HepG2 (cell line): ENCODE measurements around the gene KRI1. TPM values are rescaled to one million over a fixed set of nuclear protein-coding genes. Genes with fewer than 3 reads are reported as not detected.
"Not testable (repeated sequence)": the region's sequence is repeated elsewhere in the genome, so short reads cannot be mapped to it uniquely, and the experiment has no call there.

Experiments
- ATAC-seq: fragments of 200-7000 bp; cut with Tn5 transposase; 3 replicates; pipeline ENCODE4 v1.9.1; 2020; ENCODE audit warnings: mild to moderate bottlenecking, moderate library complexity
- BruUV-seq: library from RNA; stranded (reverse); fragments of 400-500 nt; replicated peaks from 2 replicates; lab custom pipeline; 2021; lab: Mats Ljungman, UMichigan
- CTCF ChIA-PET: fragments of 300-600 bp; formaldehyde crosslinking; extraction: SDS; loops from one replicate; lab custom pipeline; 2021; ENCODE audit warnings: low total read pairs, inconsistent platforms, low intra/inter-chr PET ratio; lab: Yijun Ruan, JAX
- POLR2A ChIA-PET: fragments of 350-600 bp; sonication (Branson Sonifier 250); formaldehyde crosslinking; loops from one replicate; lab custom pipeline; 2020; ENCODE audit warnings: antibody characterized with exemption, inconsistent platforms; lab: Yijun Ruan, JAX
- DNase-seq: peaks from one replicate; pipeline ENCODE4 v3.0.0-alpha.2; 2015; ENCODE audit warnings: low spot score
- FAIRE-seq: peaks from 3 replicates; lab custom pipeline; 2011; peaks lifted over from hg19 to GRCh38; lab: Jason Lieb, UNC
- H2AFZ ChIP-seq: one replicate; pipeline ENCODE4 v1.6.1; 2011; ENCODE audit warnings: low read length, inconsistent platforms
- H3K27ac ChIP-seq: fragments of 300-600 bp; 3 replicates; pipeline ENCODE4 v1.8.0; 2011; ENCODE audit warnings: mixed run types, mild to moderate bottlenecking, mixed read lengths, low read length, inconsistent platforms; ENCODE audit not compliant: insufficient read depth; ENCODE audit errors: extremely low read length
- H3K27me3 ChIP-seq, 2 experiments: fragments of 200-600 bp in 1 of 2; 2 replicates in 1 of 2; 3 replicates in 1 of 2; pipeline versions ENCODE4 v1.6.0 to v1.8.0; 2011; ENCODE audit warnings: low read length in 2 of 2, mild to moderate bottlenecking in 2 of 2, moderate library complexity in 2 of 2, inconsistent platforms in 1 of 2; ENCODE audit not compliant: insufficient read depth in 2 of 2, control insufficient read depth in 1 of 2
- H3K36me3 ChIP-seq, 2 experiments: fragments of 200-600 bp in 1 of 2; replicated peaks in 1 of 2; 2 replicates in 1 of 2; 3 replicates in 1 of 2; pipeline versions ENCODE4 v1.5.1 to v1.8.0; 2011; ENCODE audit warnings: low read length in 2 of 2, inconsistent platforms in 1 of 2; ENCODE audit not compliant: insufficient read depth in 2 of 2, control insufficient read depth in 1 of 2
- H3K4me1 ChIP-seq: 2 replicates; pipeline ENCODE4 v1.5.1; 2012; ENCODE audit warnings: low read length, inconsistent platforms; ENCODE audit not compliant: insufficient read depth
- H3K4me2 ChIP-seq: 2 replicates; pipeline ENCODE4 v1.6.0; 2011; ENCODE audit warnings: low read depth, low read length, inconsistent platforms
- H3K4me3 ChIP-seq, 3 experiments: fragments of 200-600 bp in 1 of 3; sonication (generic), shearing (Covaris generic) in 1 of 3; replicated peaks in 1 of 3; 2 replicates each; pipeline ENCODE4 v1.5.1; 2011 to 2016; ENCODE audit warnings: low read length in 3 of 3, inconsistent platforms in 2 of 3, low read depth in 2 of 3, mild to moderate bottlenecking in 2 of 3, control low read depth in 1 of 3, mixed read lengths in 1 of 3; ENCODE audit not compliant: insufficient read depth in 1 of 3
- H3K79me2 ChIP-seq: one replicate; pipeline ENCODE4 v1.6.1; 2011; ENCODE audit warnings: low read length, inconsistent platforms; ENCODE audit not compliant: insufficient read depth
- H3K9ac ChIP-seq: 2 replicates; pipeline ENCODE4 v1.6.0; 2011; ENCODE audit warnings: mild to moderate bottlenecking, low read depth, low read length, inconsistent platforms; ENCODE audit not compliant: insufficient read depth
- H3K9me3 ChIP-seq: 2 replicates; pipeline ENCODE4 v1.5.1; 2012; ENCODE audit warnings: mild to moderate bottlenecking, low read length
- H4K20me1 ChIP-seq: 2 replicates; pipeline ENCODE4 v1.6.0; 2011; ENCODE audit warnings: inconsistent platforms, mild to moderate bottlenecking, low read length, moderate library complexity; ENCODE audit not compliant: insufficient read depth
- HNRNPLL ChIP-seq: fragments of 200-400 bp; formaldehyde crosslinking; IDR thresholded peaks from 2 replicates; pipeline ENCODE4 v1.6.1; 2017; ENCODE audit warnings: mild to moderate bottlenecking, low read depth, low read length; ENCODE audit not compliant: poor library complexity, severe bottlenecking
- THYN1 ChIP-seq: sonication (generic); formaldehyde crosslinking; IDR thresholded peaks from 2 replicates; pipeline ENCODE4 v1.8.1; 2023; ENCODE audit warnings: low read depth, mild to moderate bottlenecking, moderate library complexity, missing genetic modification reagents, borderline replicate concordance
- ZNF12 ChIP-seq: sonication (generic); formaldehyde crosslinking; IDR thresholded peaks from 2 replicates; pipeline ENCODE4 v1.5.0; 2020; ENCODE audit warnings: missing genetic modification reagents
- WGBS: methylation state at CpG from one replicate; pipeline ENCODE4 v1.1.6; 2017; ENCODE audit warnings: low lambda C conversion rate; 5-methylcytosine and 5-hydroxymethylcytosine counted together
- in situ Hi-C: cut with HindIII; loops from 2 replicates; pipeline ENCODE4 v1.10.0; 2017; ENCODE audit warnings: low pct_unique_long_range_greater_than_20kb; ENCODE audit not compliant: extremely low pct_ligation_motif_present
- intact Hi-C: fragments of 100-400 bp; cut with micrococcal nuclease; formaldehyde crosslinking; loops from one replicate; pipeline ENCODE4 v1.10.0; 2022; ENCODE audit not compliant: unreplicated experiment
- polyA plus RNA-seq, 8 experiments: library from polyadenylated mRNA; depleted of rRNA in 3 of 8; stranded (reverse) in 7 of 8; unstranded in 1 of 8; fragments of >200 nt; fragmentation: Illumina TruSeq in 4 of 8; extraction: Trizol in 4 of 8; gene quantifications; 2 replicates each; pipeline versions ENCODE4 v1.2.1 to v1.2.3, GENCODE V29; 2011 to 2016; ENCODE audit warnings: low read depth in 4 of 8, missing spikeins in 1 of 8, mixed read lengths in 1 of 8; ENCODE audit not compliant: insufficient read depth in 1 of 8
- total RNA-seq, 5 experiments: library from RNA; depleted of rRNA; stranded (reverse); fragments of >200 nt; fragmentation: Illumina TruSeq; extraction: Trizol; gene quantifications; 2 replicates each; pipeline ENCODE4 v1.2.3, GENCODE V29; 2016; ENCODE audit warnings: low read depth in 1 of 5
- TF ChIP-seq, protein P1 (sequence below): sonication (generic); formaldehyde crosslinking; IDR thresholded peaks from 2 replicates; pipeline ENCODE4 v1.5.0; 2020; ENCODE audit warnings: mild to moderate bottlenecking, missing genetic modification reagents

Gene KRI1
- total and polyA plus RNA-seq, 2 of the 13 experiments (the other 11 are each of a cell fraction or from before 2014, with no cell fraction given): 9.1 to 11.7 TPM

DNA sequence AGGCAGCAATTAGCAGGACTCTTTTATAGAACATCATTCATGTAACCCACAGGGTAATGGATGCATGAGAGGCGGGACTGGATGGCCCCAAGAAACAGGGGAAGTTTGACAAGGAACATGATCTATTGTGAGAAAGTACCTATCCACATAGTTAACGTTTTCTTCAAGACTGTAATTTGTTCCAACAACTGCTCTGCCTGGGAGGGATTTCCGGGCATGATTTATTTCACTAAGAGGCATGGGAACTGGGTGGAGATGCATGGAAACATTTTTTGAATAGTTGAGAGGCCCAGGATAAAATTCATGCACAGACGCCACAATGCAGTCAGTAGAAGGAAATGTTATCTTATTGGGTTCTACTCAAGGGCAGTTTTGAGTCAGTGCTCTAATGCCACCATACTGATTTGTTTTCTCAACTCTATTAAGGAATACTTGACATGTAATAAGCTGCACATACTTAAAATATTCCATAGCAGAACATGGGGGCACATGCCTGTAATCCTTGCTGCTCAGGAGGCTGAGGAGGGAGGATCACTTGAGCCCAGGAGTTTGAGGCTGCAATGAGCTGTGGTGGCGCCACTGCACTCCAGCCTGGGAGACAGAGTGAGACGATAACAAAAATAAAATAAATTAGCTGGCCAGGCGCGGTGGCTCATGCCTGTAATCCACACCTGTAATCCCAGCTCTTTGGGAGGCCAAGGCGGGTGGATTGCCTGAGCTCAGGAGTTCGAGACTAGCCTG is 32.0 kb downstream of the KRI1 start:
- in situ Hi-C loops: no loop called here
- POLR2A ChIA-PET: no interaction called here

DNA sequence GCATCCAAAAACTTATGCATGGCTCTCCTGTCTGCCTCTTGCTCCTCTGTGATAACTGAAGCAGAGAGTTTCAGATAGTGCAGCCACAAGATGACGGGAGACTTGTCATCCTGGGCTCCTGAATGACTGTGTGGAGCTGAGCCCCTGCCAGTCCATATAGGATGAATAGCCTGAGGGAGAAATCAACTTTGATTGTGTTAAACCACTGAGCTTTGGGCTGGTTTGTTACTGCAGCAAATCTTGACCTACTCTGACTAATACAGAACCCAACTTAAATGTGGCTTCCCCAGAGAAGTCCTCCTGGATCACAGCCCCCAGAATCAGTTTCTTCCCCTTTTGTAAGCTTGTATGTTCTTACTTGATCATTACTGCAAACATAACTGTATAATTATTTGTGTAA is 33.4 kb downstream of the KRI1 start:
- no peak overlapping the region for H2AFZ ChIP-seq
- TF ChIP-seq THYN1 (CRISPR knock-in tag): no peak
- peak; percentile 99 for TF ChIP-seq ZNF12 (CRISPR knock-in tag)
- TF ChIP-seq, all 625 proteins: peak for 1
- no peak overlapping the region for H3K27ac ChIP-seq
- POLR2A ChIA-PET: no interaction called here
- FAIRE-seq (no peak), DNase-seq (no peak), ATAC-seq (no peak)
- no peak overlapping the region for H3K9ac ChIP-seq
- H3K4me3 ChIP-seq: no peak overlapping the region
- BruUV-seq: no TSS peak
- H3K9me3 ChIP-seq: no peaks in the 10 kb centered on the region
- WGBS: 71% methylated on average over 1 of the region's 1 CpG
- peaks cover 1 to 5% of the 10 kb centered on the region in 2 experiments; a peak in 1 of 5 replicates for H3K27me3 ChIP-seq
- H3K79me2 ChIP-seq: no peaks in the 10 kb centered on the region
- H3K4me1 ChIP-seq: peaks cover 20% of the 10 kb centered on the region; the same call in 1 of the 2 replicates
- CTCF ChIA-PET: no interaction called here
- no peak overlapping the region for H3K4me2 ChIP-seq
- intact Hi-C loops: no loop called here
- in situ Hi-C loops: no loop called here
- no peaks in the 10 kb centered on the region for H4K20me1 ChIP-seq
- H3K36me3 ChIP-seq: no peaks in the 10 kb centered on the region

More for the DNA sequence above, 32.0 kb downstream of the KRI1 start:
- peaks cover 20% of the 10 kb centered on the region; the same call in 1 of the 2 replicates for H3K4me1 ChIP-seq
- DNase-seq: no peak
- 51% methylated on average over 10 of the region's 10 CpGs for WGBS
- no peaks in the 10 kb centered on the region for H3K79me2 ChIP-seq
- no peak overlapping the region for H3K9ac ChIP-seq
- H3K36me3 ChIP-seq: no peaks in the 10 kb centered on the region
- H3K4me2 ChIP-seq: no peak overlapping the region
- H3K27me3 ChIP-seq: peaks cover 1 to 14% of the 10 kb centered on the region in 2 experiments; a peak in 3 of 5 replicates
- H2AFZ ChIP-seq: no peak overlapping the region
- intact Hi-C loops: no loop called here
- TF ChIP-seq, protein P1, sequence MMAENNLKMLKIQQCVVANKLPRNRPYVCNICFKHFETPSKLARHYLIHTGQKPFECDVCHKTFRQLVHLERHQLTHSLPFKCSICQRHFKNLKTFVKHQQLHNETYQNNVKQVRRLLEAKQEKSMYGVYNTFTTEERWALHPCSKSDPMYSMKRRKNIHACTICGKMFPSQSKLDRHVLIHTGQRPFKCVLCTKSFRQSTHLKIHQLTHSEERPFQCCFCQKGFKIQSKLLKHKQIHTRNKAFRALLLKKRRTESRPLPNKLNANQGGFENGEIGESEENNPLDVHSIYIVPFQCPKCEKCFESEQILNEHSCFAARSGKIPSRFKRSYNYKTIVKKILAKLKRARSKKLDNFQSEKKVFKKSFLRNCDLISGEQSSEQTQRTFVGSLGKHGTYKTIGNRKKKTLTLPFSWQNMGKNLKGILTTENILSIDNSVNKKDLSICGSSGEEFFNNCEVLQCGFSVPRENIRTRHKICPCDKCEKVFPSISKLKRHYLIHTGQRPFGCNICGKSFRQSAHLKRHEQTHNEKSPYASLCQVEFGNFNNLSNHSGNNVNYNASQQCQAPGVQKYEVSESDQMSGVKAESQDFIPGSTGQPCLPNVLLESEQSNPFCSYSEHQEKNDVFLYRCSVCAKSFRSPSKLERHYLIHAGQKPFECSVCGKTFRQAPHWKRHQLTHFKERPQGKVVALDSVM (CRISPR knock-in tag): peak; percentile 83
- no peak for TF ChIP-seq HNRNPLL
- TF ChIP-seq, all 625 proteins: peak for 1
- BruUV-seq: no TSS peak
- no peaks in the 10 kb centered on the region for H3K9me3 ChIP-seq
- H3K27ac ChIP-seq: no peak overlapping the region
- FAIRE-seq (no peak), ATAC-seq (no peak)
- no peak overlapping the region for H3K4me3 ChIP-seq
- CTCF ChIA-PET: no interaction called here
- no peaks in the 10 kb centered on the region for H4K20me1 ChIP-seq

DNA sequence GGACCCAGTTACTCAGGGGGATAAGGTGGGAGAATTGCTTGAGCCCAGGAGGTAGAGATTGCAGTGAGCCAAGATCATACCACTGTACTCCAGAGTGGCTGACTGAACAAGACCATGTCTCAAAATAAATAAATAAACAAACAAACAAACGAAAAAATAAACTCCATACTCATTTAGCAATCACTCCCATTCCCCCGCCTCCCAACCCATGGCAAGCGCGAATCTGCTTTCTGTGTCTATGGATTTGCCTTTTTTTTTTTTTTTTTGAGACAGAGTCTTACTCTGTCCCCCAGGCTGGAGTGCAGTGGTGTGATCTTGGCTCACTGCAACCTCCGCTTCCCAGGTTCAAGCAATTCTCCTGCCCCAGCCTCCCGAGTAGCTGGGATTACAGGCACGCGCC is 38.9 kb downstream of the KRI1 start:
- H3K4me3 ChIP-seq, H4K20me1 ChIP-seq, BruUV-seq, in situ Hi-C loops, intact Hi-C loops, H2AFZ ChIP-seq, H3K27ac ChIP-seq, H3K4me2 ChIP-seq, CTCF ChIA-PET, ATAC-seq, H3K9me3 ChIP-seq, H3K27me3 ChIP-seq, H3K36me3 ChIP-seq, H3K79me2 ChIP-seq, DNase-seq, H3K9ac ChIP-seq, FAIRE-seq, POLR2A ChIA-PET: not testable (repeated sequence)
- H3K4me1 ChIP-seq: peaks cover 15% of the 10 kb centered on the region
- WGBS: 47% methylated on average over 8 of the region's 8 CpGs
